ENCODE data around the gene ATG7. TPM values are rescaled to one million over a fixed set of nuclear protein-coding genes. Genes with fewer than 3 reads are reported as not detected.

Gene ATG7
- total and polyA plus RNA-seq, 2 experiments from 2014 or later: 22.2 to 22.9 TPM

DNA sequence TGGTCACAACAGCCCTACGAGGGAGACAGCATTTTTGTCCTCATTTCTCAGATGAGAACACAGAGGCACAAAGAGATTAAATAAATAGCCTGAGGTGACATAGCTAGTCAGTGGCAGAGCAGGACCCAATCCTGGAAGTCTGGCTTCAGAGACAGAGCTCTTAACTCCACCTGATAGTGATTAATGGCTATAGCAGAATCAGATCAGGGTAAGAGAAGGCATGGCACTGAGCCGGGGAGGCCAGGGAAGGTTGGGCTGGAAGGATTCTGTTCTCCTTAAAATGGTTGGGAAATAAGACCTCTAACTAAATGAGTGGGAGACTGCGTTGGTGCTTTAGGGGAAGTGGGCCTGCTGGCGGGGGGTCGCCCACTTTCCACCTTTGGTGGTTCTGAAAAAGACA lies 267.0 kb downstream of the ATG7 start:
- TF ChIP-seq, protein P1, sequence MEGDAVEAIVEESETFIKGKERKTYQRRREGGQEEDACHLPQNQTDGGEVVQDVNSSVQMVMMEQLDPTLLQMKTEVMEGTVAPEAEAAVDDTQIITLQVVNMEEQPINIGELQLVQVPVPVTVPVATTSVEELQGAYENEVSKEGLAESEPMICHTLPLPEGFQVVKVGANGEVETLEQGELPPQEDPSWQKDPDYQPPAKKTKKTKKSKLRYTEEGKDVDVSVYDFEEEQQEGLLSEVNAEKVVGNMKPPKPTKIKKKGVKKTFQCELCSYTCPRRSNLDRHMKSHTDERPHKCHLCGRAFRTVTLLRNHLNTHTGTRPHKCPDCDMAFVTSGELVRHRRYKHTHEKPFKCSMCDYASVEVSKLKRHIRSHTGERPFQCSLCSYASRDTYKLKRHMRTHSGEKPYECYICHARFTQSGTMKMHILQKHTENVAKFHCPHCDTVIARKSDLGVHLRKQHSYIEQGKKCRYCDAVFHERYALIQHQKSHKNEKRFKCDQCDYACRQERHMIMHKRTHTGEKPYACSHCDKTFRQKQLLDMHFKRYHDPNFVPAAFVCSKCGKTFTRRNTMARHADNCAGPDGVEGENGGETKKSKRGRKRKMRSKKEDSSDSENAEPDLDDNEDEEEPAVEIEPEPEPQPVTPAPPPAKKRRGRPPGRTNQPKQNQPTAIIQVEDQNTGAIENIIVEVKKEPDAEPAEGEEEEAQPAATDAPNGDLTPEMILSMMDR (IDR thresholded peaks at IDR 0.05; ENCODE audit: low read depth, low read length): no peak
- Histone ChIP-seq H3K36me3 (no peaks in the 10 kb centered on the region), H3K4me1 (ENCODE audit: low read depth) (peaks cover 31% of the 10 kb centered on the region), H3K27ac (no peak overlapping the region), H3K4me3 (no peak overlapping the region), H3K27me3 (no peaks in the 10 kb centered on the region), H3K9me3 (ENCODE audit: low read depth) (no peaks in the 10 kb centered on the region)
- no peak for DNase-seq (ENCODE audit: low read depth in 1 of 2, low spot score in 1 of 2)

DNA sequence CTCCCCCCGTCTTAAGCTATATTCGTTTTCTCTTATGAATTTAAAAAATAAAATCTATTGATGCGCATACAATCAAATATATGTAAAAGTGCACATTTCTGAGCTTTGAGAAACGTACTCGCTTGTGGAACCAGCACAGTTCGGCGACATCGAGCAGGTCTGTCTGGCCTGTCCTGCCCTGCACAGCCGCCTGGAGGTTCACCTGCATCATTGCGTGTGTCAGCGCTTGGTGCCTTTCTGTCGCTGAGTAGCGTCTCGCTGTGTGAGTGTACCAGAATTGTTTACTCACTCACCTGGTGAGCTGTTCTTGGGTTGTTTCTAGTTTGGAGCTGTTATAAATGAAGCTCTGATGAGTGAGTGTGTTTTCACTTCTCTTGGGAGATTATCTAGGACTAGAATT lies 267.5 kb downstream of the ATG7 start:
- Histone ChIP-seq H3K4me3 (no peak overlapping the region), H3K4me1 (ENCODE audit: low read depth) (peaks cover 31% of the 10 kb centered on the region), H3K27ac (no peak overlapping the region), H3K36me3 (no peaks in the 10 kb centered on the region), H3K27me3 (no peaks in the 10 kb centered on the region), H3K9me3 (ENCODE audit: low read depth) (no peaks in the 10 kb centered on the region)
- TF ChIP-seq, protein P1 (IDR thresholded peaks at IDR 0.05; ENCODE audit: low read depth, low read length): no peak
- no peak for DNase-seq (ENCODE audit: low read depth in 1 of 2, low spot score in 1 of 2)

DNA sequence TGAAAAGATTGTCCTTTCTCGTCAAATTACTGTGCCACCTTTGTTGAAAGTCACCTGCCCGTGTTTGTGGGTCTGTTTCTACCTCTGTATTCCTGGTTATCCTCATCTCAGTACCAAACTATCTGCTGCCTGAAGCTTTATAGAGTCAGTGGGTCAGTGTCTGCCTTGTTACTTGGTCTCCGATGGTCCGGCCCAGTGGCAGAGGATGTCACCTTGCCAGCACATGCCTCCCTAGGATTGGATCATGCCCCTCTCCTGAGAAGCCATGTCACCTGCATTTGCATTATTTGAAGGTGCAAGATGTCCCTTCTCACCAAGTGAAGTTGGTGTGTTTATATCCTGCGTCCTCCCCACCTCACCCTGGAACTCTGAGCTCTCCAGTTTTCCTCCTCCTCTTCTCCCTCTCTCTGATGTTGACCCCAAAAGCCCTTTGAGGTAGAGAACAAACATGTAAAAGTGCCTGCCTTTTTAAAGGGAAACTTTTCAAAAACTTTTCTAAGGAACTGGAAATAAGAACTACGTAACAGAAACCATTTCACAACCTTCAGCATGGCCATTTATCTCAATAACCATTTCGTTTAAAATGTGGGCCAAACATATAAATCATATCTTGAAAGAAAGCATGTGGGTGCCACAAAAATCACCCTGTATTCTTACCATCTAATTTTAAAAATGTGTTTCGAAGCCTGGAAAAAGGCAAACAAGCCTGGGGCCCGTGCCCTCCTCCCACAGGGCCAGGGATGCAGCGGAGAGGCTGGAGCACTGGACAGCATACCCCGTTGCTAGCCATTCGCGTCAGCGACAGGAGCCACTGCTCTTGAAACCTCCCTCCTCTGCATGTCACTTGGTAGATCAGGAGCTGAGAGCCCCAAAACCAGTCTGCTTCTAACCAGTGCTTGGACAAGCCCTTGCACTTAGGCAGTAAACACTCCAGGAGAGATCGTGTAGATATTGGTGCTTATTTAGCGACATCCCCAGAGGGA lies 269.4 kb downstream of the ATG7 start:
- H3K4me1 ChIP-seq (ENCODE audit: low read depth): peaks cover 21% of the 10 kb centered on the region
- TF ChIP-seq, protein P1 (IDR thresholded peaks at IDR 0.05; ENCODE audit: low read depth, low read length): no peak
- H3K4me3 ChIP-seq: no peak overlapping the region
- peak overlapping the region; percentile 26 for H3K27ac ChIP-seq
- peak in 1 of 2 donors; percentile 24 for DNase-seq (ENCODE audit: low read depth in 1 of 2, low spot score in 1 of 2)
- no peaks in the 10 kb centered on the region for H3K36me3 ChIP-seq
- H3K27me3 ChIP-seq: no peaks in the 10 kb centered on the region
- H3K9me3 ChIP-seq (ENCODE audit: low read depth): no peaks in the 10 kb centered on the region

DNA sequence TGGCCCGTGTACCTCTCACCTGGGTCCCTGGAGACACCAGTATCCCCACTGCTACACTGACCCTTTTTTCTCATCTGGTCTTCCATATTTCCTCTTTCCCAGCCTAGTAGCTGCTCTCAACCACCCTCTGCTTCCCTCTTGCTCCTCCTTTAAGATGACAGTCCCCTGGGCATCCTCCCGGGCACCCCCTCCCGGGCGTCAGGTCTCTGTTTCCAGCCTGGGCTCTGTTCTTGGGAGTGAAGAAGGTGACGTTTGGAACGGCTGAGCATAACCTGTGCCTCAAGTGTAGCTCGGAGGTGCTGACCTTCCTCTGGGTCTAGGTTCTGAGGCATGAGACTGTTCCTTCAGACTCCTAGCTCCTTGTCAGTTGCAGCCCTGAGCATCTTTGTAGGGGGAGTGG lies 270.4 kb downstream of the ATG7 start:
- Histone ChIP-seq H3K4me3 (no peak overlapping the region), H3K4me1 (ENCODE audit: low read depth) (peaks cover 21% of the 10 kb centered on the region), H3K36me3 (no peaks in the 10 kb centered on the region), H3K27me3 (no peaks in the 10 kb centered on the region), H3K27ac (peak overlapping the region; percentile 26), H3K9me3 (ENCODE audit: low read depth) (no peaks in the 10 kb centered on the region)
- TF ChIP-seq, protein P1 (IDR thresholded peaks at IDR 0.05; ENCODE audit: low read depth, low read length): no peak
- DNase-seq (ENCODE audit: low read depth in 1 of 2, low spot score in 1 of 2): no peak

DNA sequence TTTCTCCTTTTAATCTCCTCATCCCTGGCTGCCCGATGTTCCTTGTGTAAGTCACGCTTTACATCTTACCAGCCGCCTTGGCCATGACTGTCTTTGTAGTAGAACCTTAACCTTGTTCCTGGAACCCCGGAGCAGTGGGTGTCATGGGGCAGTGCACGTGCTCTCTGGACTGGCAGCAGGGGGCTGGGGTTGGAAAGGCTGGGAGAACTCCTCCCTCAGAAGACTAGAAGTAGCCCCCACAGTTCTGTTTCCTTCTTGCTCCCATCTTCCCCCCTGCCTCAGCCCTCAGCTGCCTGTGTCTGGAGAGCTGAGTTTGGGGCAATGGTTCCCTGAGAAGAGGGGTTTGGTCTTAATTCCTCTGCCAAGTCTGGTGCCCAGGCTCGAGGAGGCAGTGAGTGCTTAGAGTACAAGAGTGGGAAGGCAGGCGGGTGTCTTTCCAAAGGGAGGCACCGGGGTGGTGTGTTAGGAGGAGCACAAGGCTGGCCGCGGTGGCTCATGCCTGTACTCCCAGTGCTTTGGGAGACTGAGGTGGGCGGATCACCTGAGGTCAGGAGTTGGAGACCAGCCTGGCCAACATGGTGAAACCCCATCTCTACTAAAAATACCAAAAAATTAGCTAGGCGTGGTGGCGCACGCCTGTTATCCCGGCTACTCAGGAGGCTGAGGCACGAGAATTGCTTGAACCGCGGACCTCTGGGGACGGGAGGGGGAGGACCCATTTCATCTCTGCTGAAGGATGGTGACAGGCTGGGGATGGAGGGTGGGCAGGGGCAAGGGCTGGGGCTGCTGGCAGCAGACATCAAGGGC lies 271.1 kb downstream of the ATG7 start:
- H3K4me3 ChIP-seq: no peak overlapping the region
- DNase-seq (ENCODE audit: low read depth in 1 of 2, low spot score in 1 of 2): no peak

More for the DNA sequence above, 271.1 kb downstream of the ATG7 start:
- Histone ChIP-seq H3K4me1 (ENCODE audit: low read depth) (peaks cover 21% of the 10 kb centered on the region), H3K27ac (peak overlapping the region; percentile 69), H3K36me3 (no peaks in the 10 kb centered on the region), H3K27me3 (no peaks in the 10 kb centered on the region), H3K9me3 (ENCODE audit: low read depth) (no peaks in the 10 kb centered on the region)
- TF ChIP-seq, protein P1 (IDR thresholded peaks at IDR 0.05; ENCODE audit: low read depth, low read length): no peak

All from cardiac muscle cell (in vitro differentiated cells and primary cell).